Parathyroid adenoma (tissue), 2 donors: ENCODE data around the gene CBLN1.
"Not testable (repeated sequence)": the region's sequence is repeated elsewhere in the genome, so short reads cannot be mapped to it uniquely, and the experiment has no call there.

ENCODE experiments used
- H2AFZ ChIP-seq: fragments of 300-600 bp; sonication (generic); one replicate; pipeline ENCODE4 v1.7.0; 2017; ENCODE audit warnings: antibody characterized with exemption, mild to moderate bottlenecking
- H3K27ac ChIP-seq: fragments of 300-600 bp; sonication (generic); one replicate; pipeline ENCODE4 v1.7.0; 2017
- H3K27me3 ChIP-seq: fragments of 300-600 bp; sonication (generic); one replicate; pipeline ENCODE4 v1.7.0; 2017; ENCODE audit warnings: low read length; ENCODE audit not compliant: control insufficient read depth, insufficient read depth
- H3K36me3 ChIP-seq: fragments of 300-600 bp; sonication (generic); one replicate; pipeline ENCODE4 v1.7.0; 2017; ENCODE audit warnings: low read length; ENCODE audit not compliant: control insufficient read depth, insufficient read depth
- H3K4me1 ChIP-seq: fragments of 300-600 bp; sonication (generic); one replicate; pipeline ENCODE4 v1.7.0; 2017; ENCODE audit warnings: control low read depth
- H3K4me2 ChIP-seq: fragments of 300-600 bp; sonication (generic); one replicate; pipeline ENCODE4 v1.7.0; 2017; ENCODE audit warnings: low read length
- H3K4me3 ChIP-seq: fragments of 300-600 bp; sonication (generic); one replicate; pipeline ENCODE4 v1.7.0; 2017; ENCODE audit warnings: low read depth, low read length
- H3K79me2 ChIP-seq: fragments of 300-600 bp; sonication (generic); one replicate; pipeline ENCODE4 v1.7.0; 2017; ENCODE audit warnings: control low read depth
- H3K9ac ChIP-seq: fragments of 300-600 bp; sonication (generic); one replicate; pipeline ENCODE4 v1.7.0; 2017; ENCODE audit warnings: mild to moderate bottlenecking
- H3K9me3 ChIP-seq: fragments of 300-600 bp; sonication (generic); one replicate; pipeline ENCODE4 v1.7.0; 2017; ENCODE audit warnings: low read length; ENCODE audit not compliant: control insufficient read depth
- CTCF ChIP-seq: fragments of 300-600 bp; sonication (generic); IDR thresholded peaks from one replicate; pipeline ENCODE4 v1.7.0; 2017; ENCODE audit warnings: antibody characterized with exemption, mild to moderate bottlenecking
- donor health status: primary hyperparathyroidism.

Gene CBLN1

GRCh38 chr16:49248227-49248626 lies 33.4 kb downstream of the CBLN1 start:
- Histone ChIP-seq H3K9ac (no peak overlapping the region), H3K4me2 (no peak overlapping the region), H3K9me3 (no peaks in the 10 kb centered on the region), H3K27ac (no peak overlapping the region), H3K4me3 (no peak overlapping the region), H3K27me3 (no peaks in the 10 kb centered on the region), H3K4me1 (no peaks in the 10 kb centered on the region), H3K79me2 (no peaks in the 10 kb centered on the region), H3K36me3 (no peaks in the 10 kb centered on the region), H2AFZ (no peak overlapping the region)
- TF ChIP-seq CTCF, result no peak

GRCh38 chr16:49236216-49236615 lies 45.4 kb downstream of the CBLN1 start:
- Histone ChIP-seq H3K36me3 (no peaks in the 10 kb centered on the region), H2AFZ (no peak overlapping the region), H3K27ac (no peak overlapping the region), H3K27me3 (no peaks in the 10 kb centered on the region), H3K9me3 (no peaks in the 10 kb centered on the region), H3K9ac (no peak overlapping the region), H3K4me3 (no peak overlapping the region), H3K4me1 (no peaks in the 10 kb centered on the region), H3K4me2 (no peak overlapping the region), H3K79me2 (no peaks in the 10 kb centered on the region)
- TF ChIP-seq CTCF, result no peak

GRCh38 chr16:49228335-49228734 lies 53.3 kb downstream of the CBLN1 start:
- not testable (repeated sequence) for H2AFZ ChIP-seq, H3K79me2 ChIP-seq, H3K27me3 ChIP-seq, H3K9ac ChIP-seq, H3K4me3 ChIP-seq, H3K4me1 ChIP-seq, H3K27ac ChIP-seq, H3K36me3 ChIP-seq, H3K4me2 ChIP-seq, H3K9me3 ChIP-seq
